Right lobe of liver (tissue), 6 donors: Measurements from ENCODE around the gene RBM10. TPM values are rescaled to one million over a fixed set of nuclear protein-coding genes. Genes with fewer than 3 reads are reported as not detected.

Experiments used
- ATAC-seq, 4 donors: fragments of 200-7000 bp; cut with Tn5 transposase; one replicate each; pipeline ENCODE4 v1.9.1; 2020; ENCODE audit warnings: mild to moderate bottlenecking in 4 of 4, moderate library complexity in 4 of 4
- DNase-seq, 3 donors: peaks; one replicate each; pipeline ENCODE4 v3.0.0-alpha.2; 2020
- H3K27ac ChIP-seq, 3 donors: fragments of 200-600 bp; one replicate each; pipeline ENCODE4 v1.8.0; 2022
- H3K27me3 ChIP-seq, 2 donors: fragments of 200-600 bp; one replicate each; pipeline ENCODE4 v1.8.0; 2022
- H3K36me3 ChIP-seq, 4 donors: fragments of 200-600 bp; sonication (generic) in 1 of 4; one replicate each; pipeline versions ENCODE4 v1.5.1 to v1.8.0; 2017 to 2022; ENCODE audit warnings: control low read depth in 1 of 4
- H3K4me1 ChIP-seq, 4 donors: fragments of 200-600 bp; sonication (generic) in 1 of 4; one replicate each; pipeline versions ENCODE4 v1.5.1 to v1.8.0; 2017 to 2022; ENCODE audit warnings: control low read depth in 1 of 4
- H3K4me3 ChIP-seq, 3 donors: fragments of 200-600 bp; one replicate each; pipeline ENCODE4 v1.8.0; 2022
- H3K9me3 ChIP-seq, 4 donors: fragments of 200-600 bp; sonication (generic) in 1 of 4; one replicate each; pipeline versions ENCODE4 v1.5.1 to v1.8.0; 2017 to 2022; ENCODE audit warnings: control low read depth in 1 of 4
- POLR2A ChIP-seq: fragments of 450-650 bp; IDR thresholded peaks from one replicate; pipeline ENCODE4 v1.6.1; 2017; ENCODE audit warnings: antibody characterized with exemption, mild to moderate bottlenecking
- WGBS: methylation state at CpG from one replicate; pipeline ENCODE4 v1.1.6; 2018; ENCODE audit warnings: low coverage, low lambda C conversion rate; ENCODE audit not compliant: insufficient coverage; ENCODE audit errors: missing lambda C conversion rate; 5-methylcytosine and 5-hydroxymethylcytosine counted together
- intact Hi-C, 2 donors: fragments of 100-400 bp; cut with DNase I; formaldehyde crosslinking; loops; one replicate each; pipeline versions ENCODE4 v1.11.2 to v1.14.1; 2022
- long read RNA-seq: library from polyadenylated mRNA; unstranded; transcript quantifications from one replicate; pipeline ENCODE4 v2.0.0, GENCODE V29; 2019
- total RNA-seq, 6 experiments: library from RNA; depleted of rRNA in 2 of 6; stranded (reverse); fragments of >200 nt in 2 of 6; fragmentation: NEBNext Ultra II Directional in 3 of 6; extraction: Animal tissue kit (Norgen Biotek cat#: 25700) in 3 of 6; gene quantifications; one replicate each; pipeline versions ENCODE4 v1.1.0 to v1.2.4, GENCODE V29; 2016 to 2023
- TF ChIP-seq, protein P1 (sequence below), 4 donors: fragments of 200-600 bp in 3 of 4; fragments of 450-650 bp in 1 of 4; IDR thresholded peaks; one replicate each; pipeline versions ENCODE4 v1.5.1 to v1.8.0; 2016 to 2022; ENCODE audit warnings: antibody characterized with exemption in 4 of 4, mild to moderate bottlenecking in 2 of 4
- donor health status: DM: no; HTN: yes; CAD: no.
- donor health status: DM: no; HTN: no; CAD: no.
- donor health status: DM: no; HTN: no; CAD: no.
- donor health status: DM: no; HTN: yes; CAD: no.
- donor health status: DM: no; HTN: yes; CAD: no.

Gene RBM10, protein sequence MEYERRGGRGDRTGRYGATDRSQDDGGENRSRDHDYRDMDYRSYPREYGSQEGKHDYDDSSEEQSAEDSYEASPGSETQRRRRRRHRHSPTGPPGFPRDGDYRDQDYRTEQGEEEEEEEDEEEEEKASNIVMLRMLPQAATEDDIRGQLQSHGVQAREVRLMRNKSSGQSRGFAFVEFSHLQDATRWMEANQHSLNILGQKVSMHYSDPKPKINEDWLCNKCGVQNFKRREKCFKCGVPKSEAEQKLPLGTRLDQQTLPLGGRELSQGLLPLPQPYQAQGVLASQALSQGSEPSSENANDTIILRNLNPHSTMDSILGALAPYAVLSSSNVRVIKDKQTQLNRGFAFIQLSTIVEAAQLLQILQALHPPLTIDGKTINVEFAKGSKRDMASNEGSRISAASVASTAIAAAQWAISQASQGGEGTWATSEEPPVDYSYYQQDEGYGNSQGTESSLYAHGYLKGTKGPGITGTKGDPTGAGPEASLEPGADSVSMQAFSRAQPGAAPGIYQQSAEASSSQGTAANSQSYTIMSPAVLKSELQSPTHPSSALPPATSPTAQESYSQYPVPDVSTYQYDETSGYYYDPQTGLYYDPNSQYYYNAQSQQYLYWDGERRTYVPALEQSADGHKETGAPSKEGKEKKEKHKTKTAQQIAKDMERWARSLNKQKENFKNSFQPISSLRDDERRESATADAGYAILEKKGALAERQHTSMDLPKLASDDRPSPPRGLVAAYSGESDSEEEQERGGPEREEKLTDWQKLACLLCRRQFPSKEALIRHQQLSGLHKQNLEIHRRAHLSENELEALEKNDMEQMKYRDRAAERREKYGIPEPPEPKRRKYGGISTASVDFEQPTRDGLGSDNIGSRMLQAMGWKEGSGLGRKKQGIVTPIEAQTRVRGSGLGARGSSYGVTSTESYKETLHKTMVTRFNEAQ
- total RNA-seq = 10 to 100 TPM; 12.5 to 20.8 (median 15.2) TPM
- long read RNA-seq, partial matches to known transcripts = 3 of 4 reads
- long read RNA-seq, other reads (novel, unspliced or antisense) = 1 of 4 reads

DNA sequence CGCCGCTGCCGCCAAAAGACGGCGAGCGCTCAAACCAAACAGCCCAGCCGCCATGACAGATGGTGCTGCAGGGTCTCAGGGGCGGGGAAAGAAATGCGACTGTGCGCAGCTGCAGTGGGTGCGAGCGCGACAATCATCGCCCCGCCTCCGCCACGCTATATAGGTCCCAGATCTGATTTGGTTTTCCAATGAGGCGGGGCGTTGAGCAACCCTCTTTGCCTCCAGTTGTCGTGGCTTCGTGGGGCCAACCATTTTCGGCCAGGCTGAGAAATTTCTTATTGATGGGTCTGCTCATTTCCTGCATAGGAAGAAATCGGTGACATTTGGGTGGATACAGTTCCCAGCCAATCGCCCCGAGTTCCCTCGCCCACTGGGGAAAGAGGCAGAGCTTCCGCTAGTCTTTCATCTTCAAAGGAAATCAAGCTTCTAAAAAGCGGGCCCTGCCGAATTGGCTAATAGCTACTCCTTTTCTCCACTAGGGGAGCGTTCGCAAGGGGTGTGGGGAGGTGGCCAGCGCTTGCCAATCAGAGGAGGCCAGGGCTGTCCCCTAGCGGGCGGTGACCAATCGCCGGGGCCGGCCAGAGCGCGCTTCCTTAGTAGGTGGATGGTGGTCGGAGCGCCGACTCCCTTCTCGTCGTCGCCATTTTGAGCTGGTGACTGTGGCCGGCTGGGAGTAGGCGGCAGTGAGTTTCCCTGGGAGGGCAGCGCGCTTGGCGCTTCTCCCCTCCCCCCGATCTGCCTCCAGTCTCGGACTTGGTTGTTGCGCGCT lies at the start of gene RBM10, which contains the start of gene NDUFB11:
Gene RBM10 (plus strand): TSS at position 596 of the 769 bp plus-strand sequence. CDS start 2,261 bp downstream, outside the sequence.
Gene NDUFB11 (minus strand): TSS at position 77 of the 769 bp plus-strand sequence. CDS start 23 bp downstream, at position 54.
- no peaks in the 10 kb centered on the region for H3K27me3 ChIP-seq
- WGBS = 9% methylated on average over 14 of the region's 54 CpGs
- DNase-seq (peak; percentile 94 to 96 (median 94)), ATAC-seq (peak; percentile 94 to 96 (median 94))
- H3K36me3 ChIP-seq = peaks cover 0 to 2% (median 0%) of the 10 kb centered on the region in 4 donors
- intact Hi-C loops = no loop called here
- peaks cover 0 to 12% (median 0%) of the 10 kb centered on the region in 4 donors for H3K4me1 ChIP-seq
- H3K27ac ChIP-seq = peak within 1 kb of the TSS; percentile 75 to 89 (median 89)
- TF ChIP-seq, protein P1, sequence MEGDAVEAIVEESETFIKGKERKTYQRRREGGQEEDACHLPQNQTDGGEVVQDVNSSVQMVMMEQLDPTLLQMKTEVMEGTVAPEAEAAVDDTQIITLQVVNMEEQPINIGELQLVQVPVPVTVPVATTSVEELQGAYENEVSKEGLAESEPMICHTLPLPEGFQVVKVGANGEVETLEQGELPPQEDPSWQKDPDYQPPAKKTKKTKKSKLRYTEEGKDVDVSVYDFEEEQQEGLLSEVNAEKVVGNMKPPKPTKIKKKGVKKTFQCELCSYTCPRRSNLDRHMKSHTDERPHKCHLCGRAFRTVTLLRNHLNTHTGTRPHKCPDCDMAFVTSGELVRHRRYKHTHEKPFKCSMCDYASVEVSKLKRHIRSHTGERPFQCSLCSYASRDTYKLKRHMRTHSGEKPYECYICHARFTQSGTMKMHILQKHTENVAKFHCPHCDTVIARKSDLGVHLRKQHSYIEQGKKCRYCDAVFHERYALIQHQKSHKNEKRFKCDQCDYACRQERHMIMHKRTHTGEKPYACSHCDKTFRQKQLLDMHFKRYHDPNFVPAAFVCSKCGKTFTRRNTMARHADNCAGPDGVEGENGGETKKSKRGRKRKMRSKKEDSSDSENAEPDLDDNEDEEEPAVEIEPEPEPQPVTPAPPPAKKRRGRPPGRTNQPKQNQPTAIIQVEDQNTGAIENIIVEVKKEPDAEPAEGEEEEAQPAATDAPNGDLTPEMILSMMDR (IDR thresholded peaks at IDR 0.05) = peak; percentile 59 to 80 (median 62)
- peak; percentile 72 for TF ChIP-seq POLR2A
- peak within 1 kb of the TSS; percentile 54 to 69 (median 68) for H3K4me3 ChIP-seq
- H3K9me3 ChIP-seq = no peaks in the 10 kb centered on the region

DNA sequence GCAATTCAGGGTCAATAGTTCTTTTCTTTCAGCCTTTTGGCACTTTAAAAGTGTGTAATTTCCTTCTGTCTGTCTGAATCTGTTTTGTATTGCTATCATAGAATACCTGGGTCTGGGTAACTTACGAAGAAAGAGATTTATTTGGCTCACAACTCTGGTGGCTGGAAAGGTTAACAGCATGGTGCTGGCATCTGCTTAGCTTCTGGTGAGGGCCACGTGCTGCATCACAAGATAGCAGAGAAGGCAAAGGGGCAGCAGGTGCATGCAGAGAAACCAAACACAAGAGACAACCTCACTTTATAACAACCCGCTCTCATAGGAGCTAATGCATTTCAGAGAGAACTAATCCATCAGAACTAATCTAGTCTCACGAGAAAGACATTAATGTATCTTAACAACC lies 48.0 kb upstream of the RBM10 start:
- no peaks in the 10 kb centered on the region for H3K27me3 ChIP-seq
- DNase-seq (no peak), ATAC-seq (no peak)
- WGBS = 65% methylated on average over 4 of the region's 4 CpGs
- no peaks in the 10 kb centered on the region for H3K4me1 ChIP-seq
- peaks cover 0 to 62% (median 20%) of the 10 kb centered on the region in 4 donors for H3K36me3 ChIP-seq
- no peak overlapping the region for H3K4me3 ChIP-seq
- intact Hi-C loops = no loop called here
- H3K27ac ChIP-seq = no peak overlapping the region
- TF ChIP-seq POLR2A = no peak
- TF ChIP-seq, protein P1 (IDR thresholded peaks at IDR 0.05) = no peak
- H3K9me3 ChIP-seq = no peaks in the 10 kb centered on the region

DNA sequence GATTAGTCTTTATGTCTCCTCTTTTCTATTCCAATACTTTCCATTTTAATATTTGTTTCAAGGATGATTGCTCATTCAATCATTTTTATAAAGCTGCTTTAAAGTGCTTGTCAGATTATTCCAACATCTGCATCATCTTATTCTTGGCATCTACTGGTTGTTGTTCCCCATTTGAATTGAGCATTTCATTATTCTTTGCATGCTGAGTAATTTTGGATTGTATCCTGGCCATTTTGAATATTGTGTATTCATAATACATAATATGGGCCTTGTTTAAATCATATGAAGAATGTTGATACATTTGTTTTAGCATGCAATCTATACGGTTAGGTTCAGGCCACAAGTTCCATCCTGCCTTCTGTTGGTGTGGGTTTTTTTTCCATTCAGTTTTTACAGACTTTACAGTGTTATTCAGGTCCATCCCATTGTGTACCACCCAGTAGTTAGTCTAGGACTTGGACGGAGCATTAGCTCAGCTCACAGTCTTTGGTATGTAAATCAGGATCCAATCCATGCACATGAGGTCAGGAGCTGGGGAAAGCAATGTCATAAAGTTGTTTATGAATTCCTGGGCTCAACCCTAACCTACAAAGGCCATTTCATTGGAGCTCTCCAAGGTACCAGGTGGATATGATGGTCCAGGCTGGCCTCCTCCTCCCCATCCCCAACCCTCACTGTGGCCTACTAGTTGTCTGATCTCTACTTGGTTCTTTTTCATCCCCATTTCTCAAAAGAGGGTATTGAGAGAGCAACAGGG lies 46.5 kb upstream of the RBM10 start:
- intact Hi-C loops = no loop called here
- peaks cover 0 to 48% (median 20%) of the 10 kb centered on the region in 4 donors for H3K36me3 ChIP-seq
- no peaks in the 10 kb centered on the region for H3K27me3 ChIP-seq
- no peak overlapping the region for H3K27ac ChIP-seq
- no peak overlapping the region for H3K4me3 ChIP-seq
- TF ChIP-seq POLR2A = no peak
- TF ChIP-seq, protein P1 (IDR thresholded peaks at IDR 0.05) = no peak
- DNase-seq (no peak), ATAC-seq (no peak)
- WGBS = 79% methylated on average over 2 of the region's 2 CpGs
- no peaks in the 10 kb centered on the region for H3K4me1 ChIP-seq
- no peaks in the 10 kb centered on the region for H3K9me3 ChIP-seq
